Fibroblast of the conjunctiva (primary cell): ENCODE data around the gene IL15RA.
"Not testable (repeated sequence)": the region's sequence is repeated elsewhere in the genome, so short reads cannot be mapped to it uniquely, and the experiment has no call there.

Experiments used
- DNase-seq: peaks from one replicate; pipeline ENCODE4 v3.0.0-alpha.2; 2010; ENCODE audit warnings: low read depth

Gene IL15RA

DNA sequence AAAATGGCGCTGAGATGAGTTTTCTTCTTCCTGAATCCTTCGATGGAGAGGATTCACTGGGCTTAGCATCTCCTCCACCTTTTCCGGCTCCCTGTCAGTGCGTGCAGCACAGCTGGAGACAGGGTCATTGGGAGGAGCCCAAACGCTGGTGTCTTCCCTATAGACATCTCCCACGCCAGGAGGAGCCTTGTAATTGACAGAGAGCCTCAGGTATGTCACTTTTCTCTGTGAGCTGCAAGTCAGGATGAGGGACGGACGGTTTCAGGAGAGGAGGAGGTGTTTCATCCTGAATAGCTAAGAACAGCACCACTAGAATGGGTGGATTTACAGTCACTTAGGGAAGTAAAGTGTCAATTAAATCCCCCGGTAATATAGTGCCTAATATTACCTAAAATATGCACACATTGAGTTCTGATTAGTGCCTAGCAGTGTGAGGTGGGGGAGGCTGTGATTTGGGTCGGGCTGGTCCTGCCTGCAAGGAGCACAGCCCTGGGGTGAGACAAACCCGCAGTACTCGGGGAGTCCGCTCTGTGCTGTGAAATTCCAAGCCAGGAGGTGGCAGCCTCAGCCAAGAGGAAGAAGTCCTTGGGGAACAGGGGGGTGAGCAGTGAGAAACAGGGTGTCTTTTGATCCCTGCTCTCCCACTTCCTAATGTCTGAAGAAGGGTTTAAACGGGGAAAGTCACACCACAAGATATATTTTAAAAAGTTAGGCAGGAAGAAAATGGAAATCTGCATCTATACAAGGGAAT is 28.2 kb downstream of the IL15RA start:
- peak; percentile 37 for DNase-seq

DNA sequence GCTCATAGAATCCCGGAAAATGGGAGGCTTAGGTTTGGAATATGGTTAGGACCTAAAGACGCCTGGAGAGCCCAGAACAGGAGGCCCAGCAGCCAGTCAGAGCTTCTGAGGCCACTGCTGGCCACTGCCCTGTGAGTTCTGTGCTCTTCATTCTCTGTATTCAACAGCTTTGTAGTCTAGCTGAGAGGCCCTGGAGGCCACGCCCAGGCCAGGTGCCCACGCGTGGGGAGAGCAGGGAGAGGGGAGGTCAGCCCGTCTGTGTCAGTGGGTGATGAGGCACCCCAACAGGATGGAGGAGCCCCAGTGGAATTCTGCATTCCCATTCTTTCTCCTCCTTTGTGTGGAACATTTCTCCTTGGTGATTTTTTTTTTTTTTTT is 29.1 kb downstream of the IL15RA start:
- no peak for DNase-seq

DNA sequence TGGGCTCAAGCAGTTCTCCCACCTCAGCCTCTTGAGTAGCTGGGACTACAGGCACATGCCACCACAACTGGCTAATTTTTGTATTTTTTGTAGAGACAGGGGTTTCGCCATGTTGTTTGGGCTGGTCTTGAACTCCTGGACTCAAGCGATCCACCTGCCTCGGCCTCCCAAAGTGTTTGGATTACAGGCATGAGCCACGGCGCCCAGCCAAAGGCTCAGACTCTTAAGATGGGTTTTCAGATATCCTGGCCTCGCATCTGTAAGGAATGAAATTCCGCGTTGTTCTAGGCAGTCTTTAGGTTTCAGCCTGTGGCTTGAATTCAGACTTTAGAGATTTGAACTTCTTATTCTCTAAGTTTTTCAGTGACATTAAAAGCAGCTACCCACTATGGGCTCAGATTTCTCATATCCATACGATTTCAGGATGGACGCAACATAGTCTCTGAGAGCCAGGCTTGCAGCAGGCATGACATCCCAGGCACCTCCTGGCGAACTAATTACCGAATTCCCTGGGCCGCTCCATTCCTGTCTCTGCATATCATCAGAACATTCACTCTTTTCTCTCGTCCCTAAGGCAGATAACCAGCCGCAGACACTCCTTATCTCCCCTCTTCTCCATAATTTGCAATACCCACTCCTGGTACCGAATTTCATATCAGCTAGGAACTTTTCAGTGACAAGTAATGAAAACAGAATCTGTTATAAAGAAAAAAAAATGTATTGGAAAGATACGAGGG is 29.7 kb downstream of the IL15RA start:
- no peak for DNase-seq

DNA sequence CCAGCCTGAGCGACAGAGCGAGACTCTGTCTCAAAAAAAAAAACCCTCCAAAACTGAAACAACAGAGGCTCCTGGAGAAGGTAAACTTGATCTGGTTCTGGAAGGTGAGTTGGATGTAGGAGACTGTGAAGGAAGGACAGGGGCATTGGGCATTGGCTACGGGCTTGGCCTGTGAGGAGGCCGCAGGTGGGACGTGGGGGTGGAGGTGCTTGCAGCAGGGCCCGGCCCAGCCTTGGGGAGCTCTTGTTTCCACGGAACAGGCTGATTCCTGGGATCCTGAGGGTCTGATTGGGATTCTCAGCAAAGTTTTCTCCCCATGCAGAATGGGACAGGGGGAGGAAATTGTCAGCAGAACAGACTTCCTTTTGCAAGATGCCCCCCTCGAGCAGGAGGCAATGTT is 30.6 kb downstream of the IL15RA start:
- no peak for DNase-seq

DNA sequence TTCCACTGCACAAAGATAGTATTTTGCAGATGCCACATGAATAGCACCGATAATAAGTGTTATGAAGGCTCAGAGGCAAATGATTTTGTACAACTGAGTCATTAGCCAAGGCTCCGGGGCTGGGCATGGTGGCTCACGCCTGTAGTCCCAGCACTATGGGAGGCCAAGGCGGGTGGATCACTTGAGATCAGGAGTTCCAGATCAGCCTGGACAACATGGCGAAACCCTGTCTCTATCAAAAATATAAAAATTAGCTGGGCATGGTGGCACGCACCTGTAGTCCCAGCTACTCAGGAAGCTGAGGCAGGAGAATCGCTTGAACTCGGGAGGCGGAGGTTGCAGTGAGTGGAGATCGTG is 30.9 kb downstream of the IL15RA start:
- not testable (repeated sequence) for DNase-seq

DNA sequence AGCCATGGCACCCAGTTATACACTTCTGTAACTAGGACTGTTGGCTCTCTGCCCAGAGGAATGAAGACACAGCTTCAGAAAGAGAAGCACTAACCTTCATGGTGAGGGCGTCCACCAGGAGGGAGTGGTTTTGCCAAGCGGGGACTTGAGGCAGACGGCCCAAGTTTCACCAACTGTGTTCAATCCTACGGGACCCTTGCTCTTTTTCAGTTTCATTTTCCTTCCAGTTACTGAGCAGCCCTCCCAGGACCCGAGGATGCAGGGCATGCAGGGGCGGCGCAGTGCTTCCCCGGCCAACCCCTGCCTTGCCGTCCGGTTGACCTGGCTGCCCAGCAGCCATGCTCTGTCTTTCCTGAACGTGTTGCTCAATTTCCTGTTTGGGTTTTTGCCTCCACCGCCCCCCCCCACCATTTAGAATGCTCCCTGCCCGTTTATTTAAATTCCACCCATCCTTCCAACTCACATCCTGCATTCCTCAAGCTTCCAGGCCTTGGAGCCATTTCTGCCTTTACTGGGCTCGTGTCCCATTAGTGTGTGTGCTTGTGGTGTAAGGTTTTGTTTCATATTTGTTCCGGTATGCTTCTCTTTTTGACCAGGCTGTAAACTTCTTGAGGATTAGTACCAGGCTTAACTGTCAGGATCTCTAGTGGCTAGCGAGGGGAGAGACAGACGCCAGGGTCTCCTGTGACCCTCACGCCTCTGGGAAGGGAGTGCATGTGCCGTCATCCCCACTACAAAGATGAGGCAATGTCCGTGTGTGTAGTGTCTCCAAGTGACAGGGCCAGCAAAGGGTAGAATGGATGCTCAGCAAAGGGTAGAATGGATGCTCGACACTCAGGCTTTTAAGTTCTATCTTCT is 31.6 kb downstream of the IL15RA start:
- DNase-seq = peak; percentile 75

DNA sequence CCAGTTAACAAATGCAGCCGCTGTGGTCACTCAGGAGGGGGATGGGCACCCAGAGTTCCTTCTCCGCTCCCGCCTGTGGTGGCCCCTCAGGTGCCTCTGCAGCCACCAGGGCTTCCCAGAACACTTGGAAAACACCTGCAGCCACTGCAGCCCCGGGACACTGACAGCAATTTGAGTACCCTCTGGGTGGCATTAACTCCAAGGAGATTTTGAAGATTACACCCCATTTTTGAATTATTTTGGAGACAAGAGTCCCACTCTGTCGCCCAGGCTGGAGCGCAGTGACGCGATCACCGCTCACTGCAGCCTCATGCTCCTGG is 32.2 kb downstream of the IL15RA start:
- DNase-seq = no peak

DNA sequence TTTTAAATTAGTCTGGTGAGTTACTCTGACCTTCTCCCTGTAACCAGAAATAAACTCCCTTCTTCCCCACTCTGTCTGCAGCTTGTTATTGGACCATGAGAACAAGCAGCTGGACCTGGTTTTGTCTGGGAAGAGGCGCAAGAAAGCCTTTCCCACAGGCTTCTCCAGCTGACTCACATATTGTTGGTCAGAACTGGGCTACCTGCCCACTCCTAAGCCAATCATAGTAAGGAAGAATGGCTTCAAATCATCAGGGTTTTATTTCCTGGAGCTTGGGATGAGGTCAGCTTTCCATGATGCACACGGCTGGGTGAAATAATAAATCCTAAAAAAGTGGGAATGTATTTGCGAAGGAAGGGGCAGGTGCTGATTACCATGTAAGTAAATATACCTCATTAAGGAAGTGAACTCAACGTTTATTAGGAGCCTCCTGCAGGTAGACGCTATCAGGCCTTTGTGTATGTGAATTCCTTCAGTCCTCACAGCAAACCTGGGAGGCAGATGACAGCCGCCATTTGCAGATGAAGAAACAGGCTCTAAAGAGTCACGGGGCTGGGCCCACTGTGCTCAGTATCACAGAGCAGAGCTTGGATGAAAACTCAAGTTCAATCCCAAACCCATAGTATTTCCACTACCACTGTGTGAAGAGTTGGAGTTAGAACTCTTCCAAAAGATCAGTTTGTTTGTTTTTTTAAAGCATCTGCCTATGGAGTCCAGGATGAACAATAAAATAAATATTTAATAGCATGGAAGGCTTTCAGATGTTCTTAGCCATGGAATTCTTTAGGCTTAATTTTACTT is 32.8 kb downstream of the IL15RA start:
- DNase-seq = peak; percentile 97

DNA sequence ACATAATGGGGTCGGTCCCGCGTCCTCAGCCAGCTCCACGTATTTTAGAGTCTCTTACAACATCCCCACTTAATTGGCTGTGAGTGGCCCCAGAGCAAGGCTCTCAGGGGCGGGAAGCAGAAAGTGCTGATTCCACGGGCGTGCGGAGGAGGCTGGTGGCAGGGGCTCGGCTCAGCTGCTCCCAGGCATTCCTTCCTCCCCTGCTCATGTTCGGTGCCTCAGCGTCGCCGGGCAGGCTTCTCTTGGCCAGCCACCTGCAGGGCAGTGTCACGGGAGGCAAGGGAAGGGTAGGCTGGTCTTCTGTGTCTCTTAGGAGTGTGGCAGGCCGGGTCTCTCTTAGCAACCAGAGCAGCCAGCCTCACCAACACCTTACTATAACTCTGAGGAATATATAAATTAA is 33.8 kb downstream of the IL15RA start:
- no peak for DNase-seq

DNA sequence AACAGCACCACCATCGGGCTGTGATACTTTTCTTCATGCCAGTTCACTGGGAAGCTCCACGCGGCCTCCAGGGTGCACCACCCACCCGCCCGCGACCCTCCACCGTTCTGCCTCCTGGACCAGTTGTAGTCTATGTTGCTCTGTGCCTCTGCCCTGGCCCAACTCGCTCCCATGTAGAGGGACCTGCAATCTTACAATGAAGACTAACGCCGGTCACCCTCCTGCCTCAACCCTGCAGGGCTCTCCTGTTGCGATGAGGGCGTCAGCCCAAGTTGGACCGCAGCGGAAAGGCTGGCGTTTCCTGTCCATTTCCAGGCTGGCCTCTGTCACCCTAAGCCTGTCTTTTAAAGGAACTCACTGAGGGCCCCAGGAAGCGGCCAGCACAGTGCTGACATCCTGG is 34.9 kb downstream of the IL15RA start:
- DNase-seq = no peak

DNA sequence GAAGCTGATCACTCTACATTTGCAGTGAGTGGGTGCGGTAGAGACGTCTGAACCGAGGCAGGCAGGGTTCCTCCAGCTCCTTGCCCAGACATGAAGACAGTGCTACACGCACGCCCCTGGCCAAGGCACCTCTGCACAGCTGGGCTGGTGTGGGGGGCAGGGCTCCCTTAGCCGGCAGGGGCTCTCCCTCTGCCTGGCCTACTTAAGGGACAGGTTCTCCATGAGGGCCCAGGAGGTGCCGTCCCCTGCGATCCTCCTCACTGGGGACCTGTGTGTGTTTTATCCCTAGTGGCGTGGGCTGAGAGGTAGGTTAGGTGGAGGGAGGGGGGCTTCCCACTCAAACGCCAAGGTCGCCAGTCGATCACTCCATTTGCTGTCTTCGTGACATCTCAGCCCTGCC is 35.3 kb downstream of the IL15RA start:
- no peak for DNase-seq

DNA sequence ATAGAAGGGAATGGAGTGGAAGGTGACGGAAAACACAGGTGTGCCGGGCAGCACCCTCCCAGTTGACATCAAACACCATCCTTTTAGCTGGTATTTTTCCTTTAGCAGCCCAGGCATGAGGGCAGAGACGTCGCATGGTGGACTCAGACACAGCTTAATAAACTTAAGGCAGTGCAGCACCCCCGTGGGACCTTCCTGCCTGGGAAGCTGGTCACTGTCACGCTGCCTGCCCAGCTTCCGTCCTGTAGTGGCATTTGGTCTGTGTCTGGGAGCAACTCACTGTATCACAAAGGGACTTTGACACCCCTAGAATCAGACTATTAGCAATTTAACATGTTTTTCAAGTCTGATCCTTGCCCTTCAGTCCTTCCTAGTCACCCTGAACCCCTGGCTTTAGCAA is 35.8 kb downstream of the IL15RA start:
- DNase-seq = no peak

DNA sequence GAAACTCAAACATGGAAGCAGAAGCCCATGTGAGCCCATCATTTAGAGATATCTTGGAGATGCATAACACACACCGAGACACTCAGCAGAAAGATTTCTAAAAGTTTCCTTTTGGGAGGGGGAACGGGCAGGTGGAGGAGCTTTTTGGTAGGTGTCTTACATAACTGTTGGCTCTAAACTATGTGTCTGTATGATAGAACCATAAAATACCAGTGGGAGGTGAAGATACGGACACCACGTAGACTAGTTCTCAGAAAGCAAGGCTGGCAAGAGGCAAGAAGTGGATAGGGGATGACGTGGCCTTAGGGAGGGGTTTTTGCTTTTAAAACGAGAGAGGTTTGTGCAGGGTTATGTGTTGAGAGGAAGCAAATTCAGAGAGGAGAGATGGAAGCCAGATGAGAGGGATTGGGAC is 36.5 kb downstream of the IL15RA start:
- no peak for DNase-seq

DNA sequence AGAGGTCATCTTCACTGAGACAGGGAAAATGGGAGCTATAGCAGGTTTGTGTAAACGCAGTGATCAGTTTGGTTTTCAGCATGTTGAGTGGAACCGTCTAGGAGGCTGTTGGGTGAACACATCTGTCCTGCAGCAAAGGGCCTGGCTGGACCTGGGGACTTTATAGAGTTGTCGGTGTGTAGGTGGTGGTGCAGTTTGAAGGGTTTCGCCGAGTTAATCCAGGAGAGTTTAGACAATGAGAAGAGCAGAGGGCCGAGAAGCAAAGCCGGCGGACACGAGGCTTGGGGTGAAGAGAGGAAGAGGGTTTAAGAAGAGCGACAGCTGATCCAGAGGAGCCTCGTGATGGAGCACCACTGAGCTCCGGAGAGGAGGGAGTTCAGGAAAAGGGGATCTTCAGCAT is 39.1 kb downstream of the IL15RA start:
- no peak for DNase-seq

DNA sequence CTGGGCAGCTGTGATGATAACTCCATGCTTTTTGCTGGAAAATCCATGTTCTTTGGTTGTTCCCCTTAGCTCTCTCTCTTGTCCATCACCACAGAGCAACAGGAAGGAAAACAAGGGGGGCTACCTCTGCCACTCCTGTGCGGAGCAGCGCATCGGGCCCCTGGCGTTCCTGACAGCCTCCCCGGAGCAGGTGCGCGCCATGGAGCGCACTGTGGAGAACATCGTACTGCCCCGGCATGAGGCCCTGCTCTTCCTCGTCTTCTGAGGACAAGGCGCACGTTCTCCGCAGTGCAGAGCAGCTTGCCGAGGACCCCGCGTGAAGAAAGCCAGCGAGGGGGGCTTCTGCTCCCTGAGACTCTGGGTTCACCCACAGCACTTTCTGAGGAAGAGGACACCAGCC is 40.3 kb downstream of the IL15RA start:
- DNase-seq = no peak

DNA sequence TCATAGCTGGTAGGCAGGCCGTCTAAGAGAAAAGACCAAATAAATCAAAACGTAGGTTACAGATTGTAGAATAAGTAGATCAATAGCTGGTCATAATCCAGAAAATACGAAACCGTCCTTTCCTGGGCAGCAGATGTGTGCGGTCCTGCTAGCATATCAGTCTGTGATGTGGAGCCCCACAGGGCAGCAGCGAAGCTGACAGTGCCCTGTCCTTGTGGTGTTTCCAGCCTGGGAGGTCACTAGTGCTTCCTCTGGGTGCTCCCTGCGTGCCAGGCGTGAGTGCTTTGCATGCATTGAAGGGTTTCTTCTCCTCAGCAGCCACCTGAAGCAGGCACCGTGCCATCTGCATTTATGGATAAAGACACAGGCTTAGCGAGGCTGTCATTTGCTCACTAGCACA is 41.7 kb downstream of the IL15RA start:
- no peak for DNase-seq

DNA sequence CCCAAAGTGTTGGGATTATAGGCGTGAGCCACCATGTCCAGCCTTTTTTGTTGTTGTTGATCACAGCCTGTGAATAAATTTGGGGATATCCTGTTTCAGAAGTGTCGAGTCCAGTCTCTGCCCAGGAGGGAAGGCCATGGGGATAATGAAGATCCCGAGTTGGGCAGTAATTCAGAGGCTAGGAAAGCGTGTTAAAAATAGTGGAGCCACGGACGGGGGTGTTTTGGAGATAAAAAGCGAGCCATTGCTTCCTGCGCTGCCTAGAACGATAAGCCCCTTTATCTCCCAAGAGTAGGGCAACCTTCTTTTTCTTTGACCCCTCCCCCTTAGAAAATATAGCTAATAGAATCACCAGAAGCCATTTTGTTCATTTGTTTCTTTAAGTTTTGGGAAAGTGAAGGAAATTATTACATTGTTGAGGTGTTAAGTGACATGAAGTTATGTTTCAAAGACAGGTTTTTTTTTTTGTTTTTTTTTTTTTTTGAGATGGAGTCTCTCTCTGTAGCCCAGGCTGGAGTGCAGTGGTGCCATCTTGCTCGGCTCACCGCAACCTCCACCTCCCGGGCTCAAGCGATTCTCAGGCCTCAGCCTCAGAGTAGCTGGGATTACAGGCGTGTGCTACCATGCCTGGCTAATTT is 43.3 kb downstream of the IL15RA start:
- DNase-seq = no peak

DNA sequence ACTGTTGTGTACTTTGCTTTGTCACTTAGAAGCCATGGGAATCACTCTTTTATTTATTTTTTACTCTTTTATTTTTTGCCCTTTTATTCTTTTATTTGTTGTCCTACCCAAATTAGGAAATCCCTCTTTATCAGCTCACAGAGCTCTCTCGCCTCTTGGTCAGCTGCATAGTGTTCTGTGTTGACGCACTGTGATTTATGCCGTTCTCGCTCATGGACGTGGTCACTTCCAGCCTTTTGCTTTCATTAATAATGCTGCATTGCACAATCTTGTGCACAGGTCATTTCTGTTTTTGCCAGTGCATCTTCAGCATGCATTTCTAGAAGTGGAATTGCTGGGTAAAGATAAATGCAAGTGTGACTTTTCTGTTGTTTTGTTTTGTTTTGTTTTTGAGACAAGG is 45.0 kb downstream of the IL15RA start:
- no peak for DNase-seq

DNA sequence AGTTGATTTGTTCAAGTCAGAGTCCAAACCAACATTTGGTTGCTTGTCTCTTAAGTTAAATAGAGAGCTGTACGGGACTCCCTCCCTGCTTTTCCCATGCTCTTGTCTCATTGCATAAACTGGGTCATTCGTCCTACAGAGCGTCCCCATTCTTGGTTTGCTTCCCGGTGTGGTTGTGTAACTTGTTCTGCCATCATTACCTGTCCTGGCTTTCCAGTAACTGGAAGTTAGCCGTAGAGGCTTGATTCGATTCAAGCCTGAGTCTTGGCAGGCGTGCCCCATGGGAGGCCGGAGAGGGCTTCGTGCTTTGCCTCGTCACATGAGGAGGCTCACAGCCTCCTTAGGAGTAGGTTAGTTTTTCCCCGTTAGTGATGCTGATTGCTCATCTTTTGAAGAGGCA is 47.1 kb downstream of the IL15RA start:
- DNase-seq = no peak

DNA sequence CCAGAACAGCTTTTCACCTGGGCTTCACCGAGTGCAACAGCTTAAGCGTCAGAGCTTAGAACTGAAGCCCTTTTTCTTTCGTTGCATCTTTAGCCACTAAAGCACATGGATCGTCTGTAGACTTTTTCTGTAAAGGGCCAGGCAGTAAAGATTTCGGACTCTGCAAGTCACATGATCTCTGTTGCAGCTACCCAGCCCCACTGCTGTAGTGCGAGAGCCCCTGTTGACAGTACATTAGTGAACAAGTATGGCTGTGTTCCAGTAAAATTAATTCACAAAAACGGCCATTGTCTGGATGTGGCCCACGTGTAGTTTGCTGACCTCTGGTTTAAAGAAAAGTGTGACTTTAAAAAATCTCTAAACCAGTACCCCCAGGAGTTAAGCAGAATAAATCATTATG is 47.9 kb downstream of the IL15RA start:
- DNase-seq = no peak

DNA sequence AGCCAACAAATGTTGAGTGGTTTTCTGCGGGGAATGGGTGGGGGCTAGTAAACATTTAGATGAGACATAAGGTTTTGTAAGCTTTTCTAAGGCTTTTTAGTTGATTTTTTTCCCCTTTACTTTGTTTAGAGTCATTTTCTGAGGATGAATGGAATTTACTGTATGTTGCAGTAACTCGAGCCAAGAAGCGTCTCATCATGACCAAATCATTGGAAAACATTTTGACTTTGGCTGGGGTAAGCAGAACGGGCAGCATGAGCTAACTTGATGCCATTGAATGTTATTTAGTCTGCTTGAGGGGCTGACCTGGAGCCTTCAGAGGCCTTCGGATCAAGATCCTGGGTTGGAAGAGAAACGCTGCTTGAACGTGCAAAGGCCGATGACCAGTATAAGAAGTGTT is 50.0 kb downstream of the IL15RA start:
- peak; percentile 35 for DNase-seq

DNA sequence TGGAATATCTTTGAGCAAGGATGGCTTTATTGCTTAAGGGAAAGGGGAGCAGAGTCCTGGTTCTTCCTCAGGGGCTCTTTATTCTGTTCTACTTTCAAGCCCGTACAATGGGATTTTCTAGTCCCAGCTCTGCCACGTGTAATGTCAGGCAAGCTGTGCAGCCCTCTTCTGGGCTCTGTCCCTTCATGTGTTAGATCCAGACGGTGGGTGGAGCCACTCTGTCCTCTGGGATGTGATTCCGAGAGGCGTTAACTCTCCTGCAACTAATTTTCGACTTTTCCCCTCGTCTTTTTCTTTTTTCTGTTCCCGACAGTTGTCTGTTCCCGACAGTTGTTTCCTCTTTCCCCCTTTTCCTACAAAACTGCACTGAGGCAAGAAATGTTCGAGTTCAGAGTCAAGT is 52.5 kb downstream of the IL15RA start:
- no peak for DNase-seq
